Fibroblast of lung (primary cell): ENCODE data around the gene RS1.

Experiments
- EZH2 ChIP-seq: IDR thresholded peaks from 2 replicates; pipeline ENCODE4 v1.5.1; 2012; ENCODE audit warnings: low read length, control low read depth, mild to moderate bottlenecking; ENCODE audit errors: missing control alignments
- TF ChIP-seq, protein P1 (sequence below), 2 donors: IDR thresholded peaks in 1 of 2; conservative IDR thresholded peaks in 1 of 2; 1 replicate in 1 of 2; 2 replicates in 1 of 2; pipeline ENCODE4 v1.5.1; 2011 to 2012; ENCODE audit warnings: low read length in 2 of 2, control low read depth in 1 of 2, inconsistent platforms in 1 of 2, low read depth in 1 of 2, mild to moderate bottlenecking in 1 of 2

DNA sequence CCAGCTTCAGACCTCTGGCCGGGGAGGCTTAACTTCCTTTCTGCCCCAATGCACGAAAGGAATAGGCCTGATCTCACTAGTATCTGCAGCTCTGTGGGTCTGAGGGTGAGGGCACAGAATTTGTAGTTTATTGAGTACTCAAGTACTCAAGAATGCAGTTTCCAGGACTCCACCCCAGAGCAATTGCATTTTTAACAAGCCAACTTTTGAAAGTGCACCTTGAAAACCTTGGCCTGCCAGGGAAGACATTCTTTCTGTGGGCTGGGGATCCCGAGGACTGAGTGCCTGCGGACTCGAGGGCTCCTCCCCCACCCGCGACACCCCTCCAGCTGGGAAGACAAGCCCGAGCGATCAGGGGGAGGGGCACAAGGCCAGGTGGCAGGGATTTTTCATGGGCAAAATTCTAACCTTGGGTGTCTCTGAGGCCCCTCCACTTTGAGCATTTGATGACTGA, 22.4 kb downstream of the RS1 start:
- TF ChIP-seq, protein P1, sequence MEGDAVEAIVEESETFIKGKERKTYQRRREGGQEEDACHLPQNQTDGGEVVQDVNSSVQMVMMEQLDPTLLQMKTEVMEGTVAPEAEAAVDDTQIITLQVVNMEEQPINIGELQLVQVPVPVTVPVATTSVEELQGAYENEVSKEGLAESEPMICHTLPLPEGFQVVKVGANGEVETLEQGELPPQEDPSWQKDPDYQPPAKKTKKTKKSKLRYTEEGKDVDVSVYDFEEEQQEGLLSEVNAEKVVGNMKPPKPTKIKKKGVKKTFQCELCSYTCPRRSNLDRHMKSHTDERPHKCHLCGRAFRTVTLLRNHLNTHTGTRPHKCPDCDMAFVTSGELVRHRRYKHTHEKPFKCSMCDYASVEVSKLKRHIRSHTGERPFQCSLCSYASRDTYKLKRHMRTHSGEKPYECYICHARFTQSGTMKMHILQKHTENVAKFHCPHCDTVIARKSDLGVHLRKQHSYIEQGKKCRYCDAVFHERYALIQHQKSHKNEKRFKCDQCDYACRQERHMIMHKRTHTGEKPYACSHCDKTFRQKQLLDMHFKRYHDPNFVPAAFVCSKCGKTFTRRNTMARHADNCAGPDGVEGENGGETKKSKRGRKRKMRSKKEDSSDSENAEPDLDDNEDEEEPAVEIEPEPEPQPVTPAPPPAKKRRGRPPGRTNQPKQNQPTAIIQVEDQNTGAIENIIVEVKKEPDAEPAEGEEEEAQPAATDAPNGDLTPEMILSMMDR (conservative IDR thresholded peaks at IDR 0.05 in 1 of 2, IDR thresholded peaks at IDR 0.05 in 1 of 2; ENCODE audit: low read depth in 1 of 2, low read length in 2 of 2): no peak
- no peak for TF ChIP-seq EZH2
